LNCAP (cell line): ENCODE measurements around the gene SCN8A.

Experiments
- TF ChIP-seq, protein P1 (sequence below): fragments of 450-650 bp; IDR thresholded peaks from 2 replicates; pipeline ENCODE4 v1.5.1; 2017; ENCODE audit warnings: mild to moderate bottlenecking

The SCN8A gene

GRCh38 chr12:51663390-51663789 is 72.4 kb downstream of the SCN8A start:
- TF ChIP-seq, protein P1, sequence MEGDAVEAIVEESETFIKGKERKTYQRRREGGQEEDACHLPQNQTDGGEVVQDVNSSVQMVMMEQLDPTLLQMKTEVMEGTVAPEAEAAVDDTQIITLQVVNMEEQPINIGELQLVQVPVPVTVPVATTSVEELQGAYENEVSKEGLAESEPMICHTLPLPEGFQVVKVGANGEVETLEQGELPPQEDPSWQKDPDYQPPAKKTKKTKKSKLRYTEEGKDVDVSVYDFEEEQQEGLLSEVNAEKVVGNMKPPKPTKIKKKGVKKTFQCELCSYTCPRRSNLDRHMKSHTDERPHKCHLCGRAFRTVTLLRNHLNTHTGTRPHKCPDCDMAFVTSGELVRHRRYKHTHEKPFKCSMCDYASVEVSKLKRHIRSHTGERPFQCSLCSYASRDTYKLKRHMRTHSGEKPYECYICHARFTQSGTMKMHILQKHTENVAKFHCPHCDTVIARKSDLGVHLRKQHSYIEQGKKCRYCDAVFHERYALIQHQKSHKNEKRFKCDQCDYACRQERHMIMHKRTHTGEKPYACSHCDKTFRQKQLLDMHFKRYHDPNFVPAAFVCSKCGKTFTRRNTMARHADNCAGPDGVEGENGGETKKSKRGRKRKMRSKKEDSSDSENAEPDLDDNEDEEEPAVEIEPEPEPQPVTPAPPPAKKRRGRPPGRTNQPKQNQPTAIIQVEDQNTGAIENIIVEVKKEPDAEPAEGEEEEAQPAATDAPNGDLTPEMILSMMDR, result no peak

DNA sequence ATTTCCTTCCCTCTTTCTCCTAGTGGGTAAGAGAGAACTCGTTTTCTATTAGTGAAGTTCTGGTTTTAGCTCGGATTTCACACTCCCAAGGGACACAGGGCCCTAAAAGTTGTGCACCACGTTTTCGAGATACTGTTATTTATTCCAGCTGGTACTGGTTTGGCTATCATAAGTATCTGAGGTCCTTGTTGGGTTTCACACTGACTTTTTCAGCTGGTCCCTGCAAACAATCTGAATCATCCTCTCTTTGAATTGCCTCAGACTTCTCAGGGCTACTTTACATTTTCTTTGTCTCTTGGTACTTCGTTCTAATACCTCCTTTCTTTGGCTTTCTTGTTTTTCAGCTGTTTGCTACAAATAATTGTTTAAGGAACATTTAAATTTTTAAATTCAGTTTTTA is 75.7 kb downstream of the SCN8A start:
- TF ChIP-seq, protein P1, result no peak

DNA sequence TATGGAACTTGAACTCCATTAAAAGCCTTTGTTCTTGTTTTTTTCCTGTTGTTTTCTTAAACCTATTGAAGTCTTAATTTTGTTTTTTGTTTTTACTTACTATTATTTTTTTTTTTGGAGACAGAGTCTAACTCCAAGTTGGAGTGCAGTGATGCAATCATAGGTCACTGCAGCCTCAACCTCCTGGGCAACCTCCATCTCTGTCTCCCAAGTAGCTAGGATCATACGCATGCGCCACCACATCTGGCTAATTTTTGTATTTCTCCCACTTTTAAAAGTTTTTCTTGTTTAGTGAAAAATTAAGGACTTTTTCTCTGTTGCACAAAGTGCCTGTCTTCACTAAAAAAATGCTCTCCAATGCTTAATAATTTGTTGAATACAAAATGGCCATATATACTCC is 76.2 kb downstream of the SCN8A start:
- TF ChIP-seq, protein P1, result no peak

DNA sequence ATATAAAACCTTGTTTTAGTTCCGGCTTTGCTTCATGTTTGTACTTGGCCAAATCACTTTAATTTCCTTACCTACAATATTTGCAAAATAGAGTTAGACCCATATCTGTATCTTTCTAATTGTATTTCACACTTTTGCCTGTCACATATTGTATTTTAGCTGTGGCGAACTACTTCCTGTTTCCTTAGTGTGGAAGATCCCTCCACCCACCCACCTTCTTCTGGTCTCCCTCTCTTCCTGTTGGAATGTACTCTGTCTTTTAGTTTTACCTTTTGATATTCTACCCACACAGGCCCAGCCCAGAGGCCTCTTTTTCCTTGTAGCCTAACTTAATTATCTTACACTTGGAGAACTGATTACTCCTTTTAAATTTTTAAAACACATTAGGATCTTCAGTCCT is 78.2 kb downstream of the SCN8A start:
- TF ChIP-seq, protein P1, result no peak

DNA sequence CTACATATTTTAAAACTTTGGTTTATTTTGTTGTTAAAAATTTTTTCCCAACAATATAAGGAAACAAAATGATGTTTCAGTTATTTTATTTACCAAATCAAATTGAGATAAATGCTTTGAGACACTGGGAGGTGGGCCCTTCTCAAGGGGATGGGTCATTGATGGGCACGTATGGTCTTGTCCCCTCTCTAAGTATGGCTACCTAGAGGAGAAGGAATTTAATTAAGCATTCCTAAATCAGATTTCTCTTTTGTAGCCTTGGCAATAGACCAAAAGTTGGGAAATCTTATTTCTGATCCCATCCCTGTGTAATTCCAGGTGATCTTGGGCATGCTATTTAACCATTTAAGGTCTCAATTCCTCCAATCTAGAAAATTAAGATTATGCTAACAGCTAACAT is 79.0 kb downstream of the SCN8A start:
- TF ChIP-seq, protein P1, result no peak

DNA sequence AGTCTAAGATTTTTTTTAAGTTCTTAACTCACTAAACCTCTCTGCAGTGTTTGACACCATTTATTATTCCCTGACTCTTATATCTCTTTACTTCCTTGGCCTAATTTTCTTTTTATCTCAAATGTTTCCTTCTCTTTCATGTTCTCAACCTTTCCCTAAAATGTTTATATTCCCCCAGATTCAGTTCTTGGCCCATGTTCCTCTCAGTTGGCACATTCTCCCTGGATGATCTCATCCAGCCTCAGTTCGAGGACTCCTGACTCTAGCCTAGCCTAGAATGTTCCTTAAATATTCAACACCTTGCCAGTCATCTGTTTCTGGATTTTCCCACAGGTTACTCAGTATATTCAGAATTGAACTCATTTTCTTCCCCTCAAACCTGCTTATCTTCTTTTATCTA is 81.3 kb downstream of the SCN8A start:
- TF ChIP-seq, protein P1, result no peak

DNA sequence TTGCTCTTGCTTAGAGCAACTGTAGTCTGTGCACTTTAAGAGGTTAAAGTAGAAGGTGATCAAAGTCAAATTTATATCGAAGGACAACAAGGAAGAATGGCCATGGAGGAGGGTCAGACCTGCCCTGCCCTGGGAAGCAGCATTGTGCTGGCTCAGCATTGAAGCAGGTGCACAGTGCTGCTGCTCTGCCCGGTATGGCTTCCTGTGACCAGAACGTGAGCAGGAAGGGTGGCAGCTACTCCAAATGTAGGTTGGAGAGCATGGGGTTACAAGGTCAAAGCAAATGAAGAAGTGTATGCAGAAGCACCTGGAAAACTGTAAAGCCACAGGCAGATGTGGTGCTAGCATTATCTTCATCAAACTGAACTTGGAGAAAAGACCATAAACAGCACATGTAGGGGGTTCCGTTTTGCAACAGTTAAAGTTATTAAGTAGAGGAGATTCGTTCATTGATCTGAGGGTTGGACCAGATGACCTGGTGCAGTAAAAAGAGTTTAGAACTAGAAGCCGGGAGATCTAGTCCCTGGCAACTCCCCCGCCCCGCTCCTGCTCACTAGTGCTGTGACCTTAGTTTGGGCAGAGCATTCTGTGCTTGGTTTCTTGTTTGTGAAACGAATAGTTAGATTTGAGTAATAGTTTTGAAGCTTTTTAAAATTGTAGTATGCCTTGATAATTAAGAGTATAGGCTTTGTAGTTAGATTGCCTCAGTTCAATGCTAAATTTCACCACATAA is 84.2 kb downstream of the SCN8A start:
- TF ChIP-seq, protein P1, result no peak

DNA sequence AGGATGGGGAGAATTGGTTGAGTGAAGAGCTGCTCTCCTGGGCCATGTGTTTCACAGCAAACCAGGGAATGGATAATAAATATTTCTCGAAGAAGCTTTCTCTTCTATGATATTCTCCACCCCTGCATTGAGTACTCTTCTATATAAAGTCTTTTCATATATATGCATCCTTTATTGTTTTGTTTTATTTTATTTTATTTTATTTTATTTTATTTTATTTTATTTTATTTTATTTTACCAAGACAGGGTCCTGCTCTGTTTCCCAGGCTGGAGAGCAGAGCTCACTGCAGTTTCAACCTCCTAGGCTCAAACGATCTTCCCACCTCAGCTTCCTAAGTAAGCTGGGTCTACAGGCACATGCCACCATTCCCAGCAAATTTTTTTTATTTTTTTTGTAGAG is 85.8 kb downstream of the SCN8A start:
- TF ChIP-seq, protein P1, result no peak
